K562 (cell line): Measurements from ENCODE around the gene GNAZ.

Experiments
- POLR2AphosphoS2 ChIP-seq: IDR thresholded peaks from 2 replicates; pipeline ENCODE4 v1.6.1; 2012; ENCODE audit warnings: low read length, improper control_type of control experiment
- TF ChIP-seq, protein P1 (sequence below): fragments of 450-650 bp; IDR thresholded peaks from 2 replicates; pipeline ENCODE4 v1.6.1; 2016; ENCODE audit warnings: low read depth

DNA sequence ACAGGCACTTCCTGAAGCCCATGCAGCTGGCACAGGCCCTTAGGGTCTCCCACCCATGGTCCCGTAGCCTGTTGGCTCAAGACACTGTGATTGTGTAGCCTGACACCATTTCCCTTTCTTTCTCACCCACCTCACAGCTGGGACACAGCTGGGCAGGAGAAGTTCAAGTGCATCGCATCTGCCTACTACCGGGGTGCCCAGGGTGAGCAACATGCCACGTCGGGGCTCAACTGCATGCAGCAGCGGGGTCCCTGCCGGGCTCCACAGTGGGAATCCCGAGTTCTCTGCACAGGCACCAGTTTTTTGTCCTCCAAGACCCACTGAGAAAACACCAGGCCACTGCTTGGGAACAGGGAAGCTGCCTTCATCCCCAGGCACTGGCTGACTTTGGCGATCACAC lies 85.5 kb downstream of the GNAZ start:
- TF ChIP-seq POLR2AphosphoS2 = no peak
- TF ChIP-seq, protein P1, sequence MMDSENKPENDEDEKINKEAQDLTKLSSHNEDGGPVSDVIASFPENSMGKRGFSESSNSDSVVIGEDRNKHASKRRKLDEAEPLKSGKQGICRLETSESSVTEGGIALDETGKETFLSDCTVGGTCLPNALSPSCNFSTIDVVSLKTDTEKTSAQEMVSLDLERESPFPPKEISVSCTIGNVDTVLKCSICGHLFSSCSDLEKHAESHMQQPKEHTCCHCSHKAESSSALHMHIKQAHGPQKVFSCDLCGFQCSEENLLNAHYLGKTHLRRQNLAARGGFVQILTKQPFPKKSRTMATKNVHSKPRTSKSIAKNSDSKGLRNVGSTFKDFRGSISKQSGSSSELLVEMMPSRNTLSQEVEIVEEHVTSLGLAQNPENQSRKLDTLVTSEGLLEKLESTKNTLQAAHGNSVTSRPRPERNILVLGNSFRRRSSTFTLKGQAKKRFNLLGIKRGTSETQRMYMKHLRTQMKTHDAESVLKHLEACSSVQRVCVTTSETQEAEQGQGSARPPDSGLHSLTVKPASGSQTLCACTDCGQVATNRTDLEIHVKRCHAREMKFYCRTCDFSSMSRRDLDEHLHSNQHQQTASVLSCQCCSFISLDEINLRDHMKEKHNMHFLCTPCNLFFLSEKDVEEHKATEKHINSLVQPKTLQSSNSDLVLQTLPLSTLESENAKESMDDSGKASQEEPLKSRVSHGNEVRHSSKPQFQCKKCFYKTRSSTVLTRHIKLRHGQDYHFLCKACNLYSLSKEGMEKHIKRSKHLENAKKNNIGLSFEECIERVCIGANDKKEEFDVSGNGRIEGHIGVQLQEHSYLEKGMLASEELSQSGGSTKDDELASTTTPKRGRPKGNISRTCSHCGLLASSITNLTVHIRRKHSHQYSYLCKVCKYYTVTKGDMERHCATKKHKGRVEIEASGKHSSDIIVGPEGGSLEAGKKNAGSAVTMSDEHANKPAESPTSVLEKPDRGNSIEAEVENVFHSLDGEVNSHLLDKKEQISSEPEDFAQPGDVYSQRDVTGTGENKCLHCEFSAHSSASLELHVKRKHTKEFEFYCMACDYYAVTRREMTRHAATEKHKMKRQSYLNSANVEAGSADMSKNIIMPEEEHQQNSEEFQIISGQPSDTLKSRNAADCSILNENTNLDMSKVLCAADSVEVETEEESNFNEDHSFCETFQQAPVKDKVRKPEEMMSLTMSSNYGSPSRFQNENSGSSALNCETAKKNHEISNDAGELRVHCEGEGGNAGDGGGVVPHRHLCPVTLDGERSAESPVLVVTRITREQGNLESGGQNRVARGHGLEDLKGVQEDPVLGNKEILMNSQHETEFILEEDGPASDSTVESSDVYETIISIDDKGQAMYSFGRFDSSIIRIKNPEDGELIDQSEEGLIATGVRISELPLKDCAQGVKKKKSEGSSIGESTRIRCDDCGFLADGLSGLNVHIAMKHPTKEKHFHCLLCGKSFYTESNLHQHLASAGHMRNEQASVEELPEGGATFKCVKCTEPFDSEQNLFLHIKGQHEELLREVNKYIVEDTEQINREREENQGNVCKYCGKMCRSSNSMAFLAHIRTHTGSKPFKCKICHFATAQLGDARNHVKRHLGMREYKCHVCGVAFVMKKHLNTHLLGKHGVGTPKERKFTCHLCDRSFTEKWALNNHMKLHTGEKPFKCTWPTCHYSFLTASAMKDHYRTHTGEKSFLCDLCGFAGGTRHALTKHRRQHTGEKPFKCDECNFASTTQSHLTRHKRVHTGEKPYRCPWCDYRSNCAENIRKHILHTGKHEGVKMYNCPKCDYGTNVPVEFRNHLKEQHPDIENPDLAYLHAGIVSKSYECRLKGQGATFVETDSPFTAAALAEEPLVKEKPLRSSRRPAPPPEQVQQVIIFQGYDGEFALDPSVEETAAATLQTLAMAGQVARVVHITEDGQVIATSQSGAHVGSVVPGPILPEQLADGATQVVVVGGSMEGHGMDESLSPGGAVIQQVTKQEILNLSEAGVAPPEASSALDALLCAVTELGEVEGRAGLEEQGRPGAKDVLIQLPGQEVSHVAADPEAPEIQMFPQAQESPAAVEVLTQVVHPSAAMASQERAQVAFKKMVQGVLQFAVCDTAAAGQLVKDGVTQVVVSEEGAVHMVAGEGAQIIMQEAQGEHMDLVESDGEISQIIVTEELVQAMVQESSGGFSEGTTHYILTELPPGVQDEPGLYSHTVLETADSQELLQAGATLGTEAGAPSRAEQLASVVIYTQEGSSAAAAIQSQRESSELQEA = no peak
